Measurements from ENCODE around the gene PDE4D.

The PDE4D gene

DNA sequence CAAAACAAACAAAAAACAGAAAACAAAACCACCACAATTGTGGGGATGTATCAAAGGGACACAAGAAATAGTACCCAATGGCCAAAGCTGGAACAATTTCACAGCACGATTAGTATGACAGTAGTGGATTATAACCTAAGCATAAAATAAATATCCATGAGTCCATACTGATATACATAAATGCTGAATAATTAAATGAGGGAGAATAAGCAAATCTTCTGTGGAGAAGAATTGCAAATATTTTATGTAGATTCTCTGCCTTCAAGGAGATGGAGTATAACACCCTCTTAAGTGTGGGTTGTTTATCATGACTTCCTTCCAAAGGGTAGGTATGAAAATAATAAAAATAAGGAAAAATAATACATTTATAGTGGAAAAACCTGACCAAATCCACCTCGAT lies 325.4 kb downstream of the PDE4D start:
- no peaks in the 10 kb centered on the region for H3K27me3 Mint-ChIP-seq
- H3K4me1 Mint-ChIP-seq (ENCODE audit: low read depth), result peaks cover 5% of the 10 kb centered on the region
- H3K27ac Mint-ChIP-seq, result no peak overlapping the region
- no peak overlapping the region for H3K4me3 Mint-ChIP-seq
- intact Hi-C loops (cut with micrococcal nuclease), result no loop called here
- no peaks in the 10 kb centered on the region for H3K36me3 Mint-ChIP-seq (ENCODE audit: low read depth)
- H3K9me3 Mint-ChIP-seq, result no peaks in the 10 kb centered on the region

DNA sequence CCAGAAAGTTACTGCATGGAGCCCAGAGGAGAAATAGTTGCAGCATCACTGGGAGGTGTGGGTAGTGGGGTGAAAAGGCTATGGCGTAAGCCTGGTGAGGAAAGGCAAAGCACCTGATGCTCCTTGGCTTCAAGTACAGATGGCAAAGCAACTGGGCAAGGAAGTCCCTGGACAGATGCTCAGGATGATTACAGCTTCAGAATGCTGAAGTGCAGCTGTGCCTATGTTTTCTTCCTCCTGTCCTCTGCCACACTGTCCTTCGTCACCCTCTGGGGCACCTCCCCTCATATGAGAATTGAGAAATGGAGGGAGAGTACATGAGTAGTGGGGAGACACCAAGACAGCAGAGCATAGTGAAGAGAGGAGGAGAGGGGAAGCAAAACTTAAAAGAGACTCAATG lies 328.0 kb downstream of the PDE4D start:
- intact Hi-C loops (cut with micrococcal nuclease), result no loop called here
- Mint-ChIP-seq H3K4me1 (ENCODE audit: low read depth) (peaks cover 11% of the 10 kb centered on the region), H3K4me3 (no peak overlapping the region), H3K36me3 (ENCODE audit: low read depth) (no peaks in the 10 kb centered on the region), H3K9me3 (no peaks in the 10 kb centered on the region), H3K27ac (no peak overlapping the region), H3K27me3 (no peaks in the 10 kb centered on the region)

DNA sequence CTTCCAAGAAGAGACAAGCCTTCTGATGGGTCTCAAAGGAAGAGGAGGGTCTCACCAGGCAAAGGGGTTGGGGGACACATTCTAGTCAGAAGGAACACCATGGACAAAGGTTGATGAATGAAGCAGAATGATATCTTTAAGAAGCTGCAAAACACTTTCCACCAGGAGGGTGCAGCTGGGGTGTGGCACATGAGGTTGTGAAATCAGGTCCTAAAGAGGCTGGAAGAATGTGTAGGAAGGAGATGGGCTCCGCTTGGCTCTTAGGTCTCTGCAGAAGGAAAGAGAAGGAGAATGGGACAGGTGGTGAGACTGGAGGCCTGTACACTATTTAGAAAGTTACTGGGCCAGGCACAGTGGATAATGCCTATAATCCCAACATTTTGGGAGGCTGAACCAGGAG lies 328.6 kb downstream of the PDE4D start:
- no peaks in the 10 kb centered on the region for H3K36me3 Mint-ChIP-seq (ENCODE audit: low read depth)
- H3K4me3 Mint-ChIP-seq, result no peak overlapping the region
- no peaks in the 10 kb centered on the region for H3K27me3 Mint-ChIP-seq
- intact Hi-C loops (cut with micrococcal nuclease), result no loop called here
- H3K4me1 Mint-ChIP-seq (ENCODE audit: low read depth), result peaks cover 11% of the 10 kb centered on the region
- no peaks in the 10 kb centered on the region for H3K9me3 Mint-ChIP-seq
- no peak overlapping the region for H3K27ac Mint-ChIP-seq

DNA sequence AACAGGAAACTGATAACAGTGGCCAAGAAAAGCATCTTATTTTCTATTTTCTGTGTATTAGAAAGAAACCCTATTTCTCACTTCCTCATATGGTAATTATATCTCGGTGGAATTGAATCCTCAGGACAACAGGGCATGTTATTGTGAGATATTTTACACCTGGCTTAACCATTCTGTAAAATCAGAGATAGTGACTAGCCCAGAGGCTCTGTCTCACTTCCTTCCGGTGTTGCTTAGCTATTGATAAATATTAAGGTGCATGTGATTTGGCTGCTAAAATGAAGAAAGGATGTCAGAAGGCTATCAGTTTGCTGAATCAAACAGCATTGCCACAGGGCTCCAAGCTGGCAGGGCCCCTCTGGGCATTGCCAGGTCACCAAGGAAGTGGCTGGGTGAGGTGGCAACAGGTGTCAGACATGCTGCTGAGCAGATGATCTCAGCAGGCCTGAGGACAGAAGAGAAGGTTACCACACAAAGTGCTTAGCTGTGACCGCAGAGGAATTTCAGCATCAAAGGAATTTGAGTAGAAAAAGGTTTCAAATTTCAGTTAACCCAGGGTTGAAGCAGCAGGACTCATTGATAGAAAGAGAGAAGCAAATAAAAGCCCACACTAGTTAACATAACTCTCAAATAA lies 330.7 kb downstream of the PDE4D start:
- Mint-ChIP-seq H3K27me3 (no peaks in the 10 kb centered on the region), H3K27ac (no peak overlapping the region), H3K9me3 (no peaks in the 10 kb centered on the region), H3K4me3 (no peak overlapping the region), H3K4me1 (ENCODE audit: low read depth) (peaks cover 11% of the 10 kb centered on the region), H3K36me3 (ENCODE audit: low read depth) (no peaks in the 10 kb centered on the region)
- intact Hi-C loops (cut with micrococcal nuclease), result no loop called here

DNA sequence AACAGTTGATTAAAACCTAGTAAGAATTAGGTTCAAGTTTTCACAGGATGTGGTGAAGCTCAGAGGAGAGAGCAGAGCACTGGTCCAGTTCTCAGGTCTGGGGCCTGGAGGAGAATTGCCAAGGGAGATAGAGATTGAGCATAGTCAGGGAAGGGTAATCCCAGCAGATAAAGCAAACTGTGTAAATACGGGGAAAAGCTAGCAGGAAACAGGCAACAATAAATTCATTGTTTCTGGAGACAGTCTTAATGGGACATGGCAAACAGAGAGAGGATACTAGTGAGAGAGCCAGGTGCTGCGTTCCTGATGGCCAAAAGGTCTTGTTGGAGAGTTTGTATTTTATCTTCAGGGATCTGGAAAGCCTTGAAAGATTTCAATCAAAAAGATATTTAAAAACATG lies 333.0 kb downstream of the PDE4D start:
- intact Hi-C loops (cut with micrococcal nuclease), result no loop called here
- peaks cover 11% of the 10 kb centered on the region for H3K4me1 Mint-ChIP-seq (ENCODE audit: low read depth)
- no peaks in the 10 kb centered on the region for H3K36me3 Mint-ChIP-seq (ENCODE audit: low read depth)
- no peak overlapping the region for H3K4me3 Mint-ChIP-seq
- no peaks in the 10 kb centered on the region for H3K9me3 Mint-ChIP-seq
- H3K27ac Mint-ChIP-seq, result no peak overlapping the region
- H3K27me3 Mint-ChIP-seq, result no peaks in the 10 kb centered on the region

DNA sequence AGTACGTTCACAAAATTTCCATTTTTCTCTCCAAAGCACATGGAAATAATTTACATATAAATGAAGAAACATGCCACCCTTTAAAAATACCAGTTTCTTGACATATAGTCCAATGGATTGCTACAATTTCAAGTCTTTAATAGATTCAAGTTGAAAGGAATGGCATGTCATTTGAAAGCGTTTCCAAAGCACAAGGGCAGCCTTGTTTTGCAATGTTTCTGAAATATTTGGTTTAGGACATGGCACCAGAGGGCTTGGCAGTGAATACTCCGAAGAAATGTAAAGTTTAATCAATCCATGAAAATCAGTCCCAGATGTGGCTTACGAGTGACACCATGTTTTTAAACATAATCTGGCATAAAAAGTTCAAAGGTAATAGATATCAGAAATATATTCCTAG lies 333.7 kb downstream of the PDE4D start:
- intact Hi-C loops (cut with micrococcal nuclease), result no loop called here
- Mint-ChIP-seq H3K36me3 (ENCODE audit: low read depth) (no peaks in the 10 kb centered on the region), H3K27me3 (no peaks in the 10 kb centered on the region), H3K9me3 (no peaks in the 10 kb centered on the region), H3K27ac (no peak overlapping the region), H3K4me3 (no peak overlapping the region), H3K4me1 (ENCODE audit: low read depth) (peaks cover 9% of the 10 kb centered on the region)

DNA sequence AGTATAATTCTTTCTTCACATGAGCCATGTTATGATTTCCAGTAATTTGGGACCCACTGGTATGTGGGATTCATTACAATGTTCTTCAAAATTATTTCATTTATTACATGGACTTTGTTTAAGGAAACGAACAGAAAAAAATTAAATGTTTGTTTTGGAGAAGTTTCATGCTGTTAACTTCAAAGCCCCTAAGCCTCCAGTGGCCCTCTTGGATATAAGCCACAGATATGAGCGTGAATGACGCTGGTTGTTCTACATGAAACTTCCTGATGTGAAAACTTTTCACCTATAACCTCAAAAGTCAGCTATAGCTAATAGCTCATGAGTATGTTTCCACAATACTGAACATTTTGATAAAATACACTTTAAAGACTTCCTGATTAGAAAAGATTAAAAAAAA lies 334.2 kb downstream of the PDE4D start:
- no peaks in the 10 kb centered on the region for H3K9me3 Mint-ChIP-seq
- H3K27me3 Mint-ChIP-seq, result no peaks in the 10 kb centered on the region
- peaks cover 6% of the 10 kb centered on the region for H3K4me1 Mint-ChIP-seq (ENCODE audit: low read depth)
- H3K27ac Mint-ChIP-seq, result no peak overlapping the region
- H3K4me3 Mint-ChIP-seq, result no peak overlapping the region
- H3K36me3 Mint-ChIP-seq (ENCODE audit: low read depth), result no peaks in the 10 kb centered on the region
- intact Hi-C loops (cut with micrococcal nuclease), result no loop called here

DNA sequence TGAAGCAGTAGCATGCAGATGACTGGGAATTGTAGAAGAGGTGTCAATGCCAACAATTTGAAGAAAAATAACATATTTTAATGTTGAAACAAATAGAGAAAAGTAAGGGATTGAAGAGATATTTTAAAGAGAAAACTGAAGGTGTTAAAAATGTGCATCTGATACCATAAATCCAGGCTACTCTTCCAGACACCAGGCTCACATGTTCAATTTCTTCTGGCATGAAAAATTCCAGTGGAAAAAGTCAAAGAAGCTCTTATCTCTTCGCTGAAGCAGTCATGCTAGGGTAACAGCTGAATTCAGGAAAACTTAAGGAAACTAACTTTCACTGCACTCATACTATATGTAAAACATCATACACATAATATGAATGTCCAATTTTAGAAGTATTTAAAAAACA lies 335.0 kb downstream of the PDE4D start:
- no peaks in the 10 kb centered on the region for H3K27me3 Mint-ChIP-seq
- H3K36me3 Mint-ChIP-seq (ENCODE audit: low read depth), result no peaks in the 10 kb centered on the region
- H3K27ac Mint-ChIP-seq, result no peak overlapping the region
- no peak overlapping the region for H3K4me3 Mint-ChIP-seq
- no peaks in the 10 kb centered on the region for H3K9me3 Mint-ChIP-seq
- peaks cover 6% of the 10 kb centered on the region for H3K4me1 Mint-ChIP-seq (ENCODE audit: low read depth)
- intact Hi-C loops (cut with micrococcal nuclease), result no loop called here

DNA sequence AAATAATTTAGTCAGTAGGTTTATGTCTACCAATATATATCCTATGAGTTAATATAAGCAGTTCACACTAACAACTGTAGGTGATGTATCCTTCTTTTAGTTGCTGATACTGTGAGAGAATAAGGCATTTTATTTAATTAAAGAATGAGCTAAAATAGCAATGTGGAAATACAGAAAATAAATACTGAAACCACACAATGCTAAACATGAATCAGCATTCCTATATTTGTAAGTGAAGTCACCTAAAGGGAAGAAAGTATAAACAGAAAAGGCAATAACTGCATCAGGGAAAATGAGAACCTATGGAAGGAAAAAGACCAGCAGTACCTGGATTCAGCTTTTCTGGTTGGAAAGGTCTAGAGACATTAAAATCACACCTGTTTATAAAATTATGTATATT lies 336.0 kb downstream of the PDE4D start:
- Mint-ChIP-seq H3K4me3 (no peak overlapping the region), H3K36me3 (ENCODE audit: low read depth) (no peaks in the 10 kb centered on the region), H3K9me3 (no peaks in the 10 kb centered on the region), H3K27me3 (no peaks in the 10 kb centered on the region), H3K4me1 (ENCODE audit: low read depth) (peaks cover 1% of the 10 kb centered on the region), H3K27ac (no peak overlapping the region)
- intact Hi-C loops (cut with micrococcal nuclease), result no loop called here

DNA sequence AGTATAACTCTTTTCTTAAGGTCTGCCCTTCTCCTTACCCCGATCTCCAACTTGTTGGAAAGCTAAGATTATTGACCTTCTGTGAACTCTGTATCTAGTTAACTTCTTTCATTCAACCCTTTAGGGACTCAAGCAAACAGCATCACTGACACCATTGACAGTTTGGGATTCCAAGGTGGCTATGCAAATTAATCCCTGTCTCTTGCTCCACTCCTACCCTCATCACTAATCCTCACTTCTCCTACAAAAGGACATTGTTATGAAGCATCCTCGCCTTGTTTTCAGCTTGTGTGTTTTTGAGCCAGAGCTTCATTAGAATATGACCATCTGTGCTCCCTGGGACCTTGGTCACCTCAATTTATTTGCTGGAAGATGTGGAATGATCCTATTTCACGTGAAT lies 337.9 kb downstream of the PDE4D start:
- H3K27me3 Mint-ChIP-seq, result no peaks in the 10 kb centered on the region
- H3K27ac Mint-ChIP-seq, result no peak overlapping the region
- H3K9me3 Mint-ChIP-seq, result no peaks in the 10 kb centered on the region
- intact Hi-C loops (cut with micrococcal nuclease), result no loop called here
- no peak overlapping the region for H3K4me3 Mint-ChIP-seq
- H3K36me3 Mint-ChIP-seq (ENCODE audit: low read depth), result no peaks in the 10 kb centered on the region
- no peaks in the 10 kb centered on the region for H3K4me1 Mint-ChIP-seq (ENCODE audit: low read depth)

DNA sequence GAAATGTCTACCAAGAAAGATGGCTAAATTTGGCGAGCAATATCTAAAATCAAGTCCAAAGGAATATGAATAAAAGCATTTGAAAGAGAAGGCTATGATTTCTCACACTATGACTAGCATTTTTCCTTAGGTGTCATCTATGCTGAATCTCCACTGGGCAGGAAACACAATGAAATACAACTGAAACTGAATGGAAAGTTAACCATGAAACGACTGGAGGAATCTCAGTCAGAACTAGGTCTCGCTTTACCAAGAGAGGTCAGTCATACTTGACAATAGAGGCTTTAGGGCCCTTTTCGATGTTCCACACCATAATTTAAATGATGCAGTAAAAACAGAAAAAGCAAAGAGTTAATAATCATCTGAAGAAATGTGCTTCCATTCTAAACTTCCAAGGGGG lies 339.0 kb downstream of the PDE4D start:
- no peak overlapping the region for H3K27ac Mint-ChIP-seq
- H3K36me3 Mint-ChIP-seq (ENCODE audit: low read depth), result no peaks in the 10 kb centered on the region
- intact Hi-C loops (cut with micrococcal nuclease), result no loop called here
- no peaks in the 10 kb centered on the region for H3K27me3 Mint-ChIP-seq
- no peaks in the 10 kb centered on the region for H3K9me3 Mint-ChIP-seq
- no peak overlapping the region for H3K4me3 Mint-ChIP-seq
- H3K4me1 Mint-ChIP-seq (ENCODE audit: low read depth), result no peaks in the 10 kb centered on the region

DNA sequence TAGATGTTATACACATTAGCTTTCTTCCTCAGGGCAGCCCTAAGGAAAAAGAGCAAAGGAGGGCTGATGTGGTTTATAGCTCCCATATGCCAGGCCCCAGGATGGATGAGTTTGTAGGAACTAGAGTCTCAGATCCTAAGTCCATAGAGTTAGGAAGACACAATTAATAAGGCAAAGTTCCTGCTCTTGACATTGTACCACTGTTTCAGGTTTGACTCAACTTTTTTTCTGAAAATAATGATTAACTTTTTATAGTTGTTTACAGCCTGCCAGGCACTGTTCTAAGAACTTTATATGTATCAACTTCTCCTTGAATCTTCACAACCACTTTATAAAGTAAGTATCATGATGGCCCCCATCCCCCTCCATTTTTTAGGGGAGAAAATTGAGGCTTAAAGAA lies 339.5 kb downstream of the PDE4D start:
- intact Hi-C loops (cut with micrococcal nuclease), result no loop called here
- no peak overlapping the region for H3K27ac Mint-ChIP-seq

DNA sequence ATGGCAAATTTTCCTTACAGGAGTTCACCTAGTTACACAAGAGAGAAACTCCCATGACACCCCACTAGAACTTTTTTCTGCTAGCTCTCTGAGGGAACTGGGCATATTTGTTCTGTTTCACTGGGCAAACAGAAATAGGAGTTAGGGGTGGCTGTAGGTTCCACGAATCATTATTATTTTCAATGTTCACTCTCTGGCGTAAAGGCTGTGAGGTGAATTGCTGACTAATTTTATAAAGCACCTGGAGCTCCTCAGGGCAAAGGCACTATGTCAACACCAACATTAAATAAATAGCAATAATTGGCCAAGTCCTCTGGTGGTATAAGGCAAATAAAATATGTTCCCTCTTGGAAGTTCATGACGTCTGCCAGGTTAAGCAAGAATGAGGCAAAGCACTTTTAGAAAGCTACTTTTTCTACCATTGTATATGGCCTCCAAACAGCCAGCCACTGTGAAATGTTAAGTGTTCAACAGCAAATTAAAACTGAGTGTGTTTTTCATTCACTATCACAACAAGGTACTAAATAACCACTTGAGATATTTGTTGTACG lies 344.6 kb downstream of the PDE4D start:
- Mint-ChIP-seq H3K27ac (no peak overlapping the region), H3K27me3 (no peaks in the 10 kb centered on the region), H3K9me3 (no peaks in the 10 kb centered on the region), H3K36me3 (ENCODE audit: low read depth) (no peaks in the 10 kb centered on the region), H3K4me3 (no peak overlapping the region), H3K4me1 (ENCODE audit: low read depth) (no peaks in the 10 kb centered on the region)
- intact Hi-C loops (cut with micrococcal nuclease), result no loop called here

More for the DNA sequence above, 339.5 kb downstream of the PDE4D start:
- H3K27me3 Mint-ChIP-seq, result no peaks in the 10 kb centered on the region
- no peaks in the 10 kb centered on the region for H3K36me3 Mint-ChIP-seq (ENCODE audit: low read depth)
- no peaks in the 10 kb centered on the region for H3K9me3 Mint-ChIP-seq
- no peaks in the 10 kb centered on the region for H3K4me1 Mint-ChIP-seq (ENCODE audit: low read depth)
- H3K4me3 Mint-ChIP-seq, result no peak overlapping the region

DNA sequence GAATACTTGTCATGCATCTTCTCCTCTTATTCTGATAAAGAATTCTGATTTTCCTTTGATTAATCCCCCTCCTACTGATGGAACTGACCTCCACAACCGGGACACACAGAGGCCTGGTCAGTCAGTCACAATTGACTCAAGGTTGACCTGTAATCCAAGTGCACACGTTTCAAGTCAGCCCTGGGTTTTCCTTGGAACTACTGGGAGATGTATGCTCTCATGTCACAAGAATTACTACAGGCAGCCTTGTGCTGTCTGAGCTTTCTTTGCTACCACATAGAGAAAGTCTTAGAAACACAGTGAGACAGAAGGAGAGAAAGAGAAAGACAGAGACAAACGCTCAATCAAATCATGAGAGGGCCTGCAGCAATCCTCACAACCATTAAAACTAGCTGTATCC lies 345.8 kb downstream of the PDE4D start:
- Mint-ChIP-seq H3K4me3 (no peak overlapping the region), H3K9me3 (no peaks in the 10 kb centered on the region), H3K4me1 (ENCODE audit: low read depth) (no peaks in the 10 kb centered on the region), H3K27ac (no peak overlapping the region), H3K27me3 (no peaks in the 10 kb centered on the region), H3K36me3 (ENCODE audit: low read depth) (no peaks in the 10 kb centered on the region)
- intact Hi-C loops (cut with micrococcal nuclease), result no loop called here

DNA sequence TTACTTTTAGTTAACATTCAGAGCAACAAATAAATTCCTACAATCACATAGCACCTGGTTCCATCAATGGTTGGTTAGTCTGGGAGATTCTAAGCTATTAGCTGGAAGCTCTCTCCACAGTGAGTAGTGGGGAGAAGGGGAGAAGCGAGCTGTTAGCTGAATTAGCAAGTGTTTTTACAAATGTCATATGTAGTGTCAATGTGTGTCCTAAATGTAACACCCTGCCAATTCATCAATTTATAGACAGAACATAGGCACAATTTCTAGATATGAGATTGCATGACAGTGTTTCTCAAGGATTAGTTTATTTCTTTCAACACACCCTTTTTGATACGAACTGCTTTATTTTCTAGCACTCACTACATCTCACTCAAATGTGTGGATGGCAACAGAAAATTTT lies 349.0 kb downstream of the PDE4D start:
- no peaks in the 10 kb centered on the region for H3K9me3 Mint-ChIP-seq
- no peak overlapping the region for H3K4me3 Mint-ChIP-seq
- intact Hi-C loops (cut with micrococcal nuclease), result no loop called here
- H3K27me3 Mint-ChIP-seq, result no peaks in the 10 kb centered on the region
- H3K4me1 Mint-ChIP-seq (ENCODE audit: low read depth), result no peaks in the 10 kb centered on the region
- H3K36me3 Mint-ChIP-seq (ENCODE audit: low read depth), result no peaks in the 10 kb centered on the region
- no peak overlapping the region for H3K27ac Mint-ChIP-seq

Data from dendritic cell treated with granulocyte-macrophage colony-stimulating factor and Interleukin-4, amounts not matched to agents 40 ng/mL and 50 ng/mL, for 4 days (primary cell).